Measurements from ENCODE around the gene SENP1.

SENP1 gene

GRCh38 chr12:48027183-48028002 lies 78.5 kb downstream of the SENP1 start:
- 64 to 67% methylated on average over 12 to 15 of the region's 18 CpGs for WGBS, 2 experiments (ENCODE audit: insufficient coverage in 2 of 2)
- H3K27ac ChIP-seq (ENCODE audit: low read depth, low read length, severe bottlenecking) = peak overlapping the region; percentile 81
- H3K36me3 ChIP-seq (ENCODE audit: control insufficient read depth, insufficient read depth, low read length) = no peaks in the 10 kb centered on the region
- H3K9me3 ChIP-seq (ENCODE audit: control insufficient read depth, low read length) = no peaks in the 10 kb centered on the region
- peaks cover 46% of the 10 kb centered on the region for H3K4me1 ChIP-seq (ENCODE audit: control insufficient read depth, insufficient read depth, low read length, poor library complexity, severe bottlenecking)
- H3K4me3 ChIP-seq (ENCODE audit: extremely low read depth, insufficient read depth, low read length, poor library complexity, severe bottlenecking) = no peak overlapping the region

- H3K36me3 ChIP-seq (ENCODE audit: control insufficient read depth, insufficient read depth, low read length) = no peaks in the 10 kb centered on the region
- H3K9me3 ChIP-seq (ENCODE audit: control insufficient read depth, low read length) = no peaks in the 10 kb centered on the region
- no peak overlapping the region for H3K4me3 ChIP-seq (ENCODE audit: extremely low read depth, insufficient read depth, low read length, poor library complexity, severe bottlenecking)
- H3K4me1 ChIP-seq (ENCODE audit: control insufficient read depth, insufficient read depth, low read length, poor library complexity, severe bottlenecking) = peaks cover 50% of the 10 kb centered on the region
- no peak overlapping the region for H3K27ac ChIP-seq (ENCODE audit: low read depth, low read length, severe bottlenecking)
- WGBS, 2 experiments (ENCODE audit: insufficient coverage in 2 of 2) = 80 to 89% methylated on average over 6 to 7 of the region's 7 CpGs
Observed at GRCh38 chr12:48026060-48026827, 79.6 kb downstream of the SENP1 start.

- no peak overlapping the region for H3K27ac ChIP-seq (ENCODE audit: low read depth, low read length, severe bottlenecking)
- no peak overlapping the region for H3K4me3 ChIP-seq (ENCODE audit: extremely low read depth, insufficient read depth, low read length, poor library complexity, severe bottlenecking)
- 47 to 48% methylated on average over 4 of the region's 7 CpGs for WGBS, 2 experiments (ENCODE audit: insufficient coverage in 2 of 2)
- peaks cover 47% of the 10 kb centered on the region for H3K4me1 ChIP-seq (ENCODE audit: control insufficient read depth, insufficient read depth, low read length, poor library complexity, severe bottlenecking)
- no peaks in the 10 kb centered on the region for H3K9me3 ChIP-seq (ENCODE audit: control insufficient read depth, low read length)
- H3K36me3 ChIP-seq (ENCODE audit: control insufficient read depth, insufficient read depth, low read length) = no peaks in the 10 kb centered on the region
Observed at GRCh38 chr12:48025281-48025680, 80.6 kb downstream of the SENP1 start.

GRCh38 chr12:48024735-48025134 lies 81.1 kb downstream of the SENP1 start:
- H3K4me1 ChIP-seq (ENCODE audit: control insufficient read depth, insufficient read depth, low read length, poor library complexity, severe bottlenecking) = peaks cover 42% of the 10 kb centered on the region
- WGBS, 2 experiments (ENCODE audit: insufficient coverage in 2 of 2) = 66 to 80% methylated on average over 5 to 7 of the region's 9 CpGs
- no peaks in the 10 kb centered on the region for H3K36me3 ChIP-seq (ENCODE audit: control insufficient read depth, insufficient read depth, low read length)
- H3K4me3 ChIP-seq (ENCODE audit: extremely low read depth, insufficient read depth, low read length, poor library complexity, severe bottlenecking) = no peak overlapping the region
- no peak overlapping the region for H3K27ac ChIP-seq (ENCODE audit: low read depth, low read length, severe bottlenecking)
- no peaks in the 10 kb centered on the region for H3K9me3 ChIP-seq (ENCODE audit: control insufficient read depth, low read length)

GRCh38 chr12:48023386-48023785 lies 82.5 kb downstream of the SENP1 start:
- Histone ChIP-seq H3K36me3 (ENCODE audit: control insufficient read depth, insufficient read depth, low read length) (no peaks in the 10 kb centered on the region), H3K9me3 (ENCODE audit: control insufficient read depth, low read length) (no peaks in the 10 kb centered on the region), H3K4me3 (ENCODE audit: extremely low read depth, insufficient read depth, low read length, poor library complexity, severe bottlenecking) (no peak overlapping the region), H3K27ac (ENCODE audit: low read depth, low read length, severe bottlenecking) (no peak overlapping the region), H3K4me1 (ENCODE audit: control insufficient read depth, insufficient read depth, low read length, poor library complexity, severe bottlenecking) (peaks cover 28% of the 10 kb centered on the region)
- WGBS, 2 experiments (ENCODE audit: insufficient coverage in 2 of 2) = 28 to 32% methylated on average over 3 to 4 of the region's 5 CpGs

- H3K36me3 ChIP-seq (ENCODE audit: control insufficient read depth, insufficient read depth, low read length) = no peaks in the 10 kb centered on the region
- no peaks in the 10 kb centered on the region for H3K9me3 ChIP-seq (ENCODE audit: control insufficient read depth, low read length)
- H3K4me1 ChIP-seq (ENCODE audit: control insufficient read depth, insufficient read depth, low read length, poor library complexity, severe bottlenecking) = peaks cover 23% of the 10 kb centered on the region
- H3K4me3 ChIP-seq (ENCODE audit: extremely low read depth, insufficient read depth, low read length, poor library complexity, severe bottlenecking) = no peak overlapping the region
- H3K27ac ChIP-seq (ENCODE audit: low read depth, low read length, severe bottlenecking) = no peak overlapping the region
- WGBS, 2 experiments (ENCODE audit: insufficient coverage in 2 of 2) = 40% methylated on average over 3 of the region's 7 CpGs; no CpG with 5 or more reads in 1 of the 2 experiments
Observed at GRCh38 chr12:48022676-48023385, 83.0 kb downstream of the SENP1 start.

- Histone ChIP-seq H3K27ac (ENCODE audit: low read depth, low read length, severe bottlenecking) (no peak overlapping the region), H3K9me3 (ENCODE audit: control insufficient read depth, low read length) (no peaks in the 10 kb centered on the region), H3K4me3 (ENCODE audit: extremely low read depth, insufficient read depth, low read length, poor library complexity, severe bottlenecking) (no peak overlapping the region), H3K36me3 (ENCODE audit: control insufficient read depth, insufficient read depth, low read length) (no peaks in the 10 kb centered on the region), H3K4me1 (ENCODE audit: control insufficient read depth, insufficient read depth, low read length, poor library complexity, severe bottlenecking) (peaks cover 16% of the 10 kb centered on the region)
- WGBS, 2 experiments (ENCODE audit: insufficient coverage in 2 of 2) = no CpG with 5 or more reads among the region's 3 CpGs
Observed at GRCh38 chr12:48022180-48022521, 83.7 kb downstream of the SENP1 start.

- 0 to 8% methylated on average over 5 of the region's 5 CpGs for WGBS, 2 experiments (ENCODE audit: insufficient coverage in 2 of 2)
- Histone ChIP-seq H3K9me3 (ENCODE audit: control insufficient read depth, low read length) (no peaks in the 10 kb centered on the region), H3K27ac (ENCODE audit: low read depth, low read length, severe bottlenecking) (no peak overlapping the region), H3K36me3 (ENCODE audit: control insufficient read depth, insufficient read depth, low read length) (no peaks in the 10 kb centered on the region), H3K4me1 (ENCODE audit: control insufficient read depth, insufficient read depth, low read length, poor library complexity, severe bottlenecking) (peaks cover 13% of the 10 kb centered on the region), H3K4me3 (ENCODE audit: extremely low read depth, insufficient read depth, low read length, poor library complexity, severe bottlenecking) (no peak overlapping the region)
Observed at GRCh38 chr12:48021485-48022179, 84.2 kb downstream of the SENP1 start.

- Histone ChIP-seq H3K4me3 (ENCODE audit: extremely low read depth, insufficient read depth, low read length, poor library complexity, severe bottlenecking) (no peak overlapping the region), H3K27ac (ENCODE audit: low read depth, low read length, severe bottlenecking) (no peak overlapping the region), H3K4me1 (ENCODE audit: control insufficient read depth, insufficient read depth, low read length, poor library complexity, severe bottlenecking) (peaks cover 8% of the 10 kb centered on the region), H3K9me3 (ENCODE audit: control insufficient read depth, low read length) (no peaks in the 10 kb centered on the region), H3K36me3 (ENCODE audit: control insufficient read depth, insufficient read depth, low read length) (no peaks in the 10 kb centered on the region)
- WGBS, 2 experiments (ENCODE audit: insufficient coverage in 2 of 2) = 0% methylated on average over 1 of the region's 3 CpGs; no CpG with 5 or more reads in 1 of the 2 experiments
Observed at GRCh38 chr12:48019639-48020265, 86.1 kb downstream of the SENP1 start.

GRCh38 chr12:48018618-48018995 lies 87.3 kb downstream of the SENP1 start:
- H3K9me3 ChIP-seq (ENCODE audit: control insufficient read depth, low read length) = no peaks in the 10 kb centered on the region
- no peak overlapping the region for H3K4me3 ChIP-seq (ENCODE audit: extremely low read depth, insufficient read depth, low read length, poor library complexity, severe bottlenecking)
- no peak overlapping the region for H3K27ac ChIP-seq (ENCODE audit: low read depth, low read length, severe bottlenecking)
- peaks cover 8% of the 10 kb centered on the region for H3K4me1 ChIP-seq (ENCODE audit: control insufficient read depth, insufficient read depth, low read length, poor library complexity, severe bottlenecking)
- no peaks in the 10 kb centered on the region for H3K36me3 ChIP-seq (ENCODE audit: control insufficient read depth, insufficient read depth, low read length)
- 42 to 47% methylated on average over 3 to 4 of the region's 4 CpGs for WGBS, 2 experiments (ENCODE audit: insufficient coverage in 2 of 2)
